CD4-positive, alpha-beta T cell (primary cell): Measurements from ENCODE around the gene NTM. TPM values are rescaled to one million over a fixed set of nuclear protein-coding genes. Genes with fewer than 3 reads are reported as not detected.

ENCODE experiments used
- ATAC-seq: fragments of 200-7000 bp; cut with Tn5 transposase; one replicate; pipeline ENCODE4 v1.10.0; 2022; ENCODE audit warnings: mild to moderate bottlenecking; ENCODE audit not compliant: poor library complexity
- CTCF ChIA-PET: fragments of 350-600 bp; sonication (Branson Sonifier 250); formaldehyde crosslinking; loops from one replicate; lab custom pipeline; 2021; ENCODE audit warnings: antibody characterized with exemption, inconsistent platforms; lab: Charles Lee
- POLR2A ChIA-PET: fragments of 350-600 bp; sonication (Branson Sonifier 250); formaldehyde crosslinking; loops from one replicate; lab custom pipeline; 2021; ENCODE audit warnings: antibody characterized with exemption, inconsistent platforms; lab: Charles Lee
- DNase-seq, 14 experiments: peaks; one replicate each; pipeline ENCODE4 v3.0.0-alpha.2; 2013 to 2020; ENCODE audit warnings: mixed read lengths in 2 of 14
- H3K27ac ChIP-seq, 2 donors: one replicate each; pipeline versions ENCODE4 v1.5.1 to v1.7.0; 2013; ENCODE audit warnings: low read length in 2 of 2, low read depth in 1 of 2, mild to moderate bottlenecking in 1 of 2
- H3K27me3 ChIP-seq, 2 experiments: 1 replicate in 1 of 2; 2 replicates in 1 of 2; pipeline versions ENCODE4 v1.6.1 to v1.7.0; 2013; ENCODE audit warnings: low read length in 2 of 2, control low read depth in 1 of 2, mild to moderate bottlenecking in 1 of 2, moderate library complexity in 1 of 2; ENCODE audit not compliant: insufficient read depth in 2 of 2, control insufficient read depth in 1 of 2
- H3K36me3 ChIP-seq: one replicate; pipeline ENCODE4 v1.6.1; 2013; ENCODE audit warnings: low read length, control low read depth; ENCODE audit not compliant: insufficient read depth
- H3K4me1 ChIP-seq: one replicate; pipeline ENCODE4 v1.6.1; 2013; ENCODE audit warnings: low read length, control low read depth; ENCODE audit not compliant: insufficient read depth
- H3K4me3 ChIP-seq: one replicate; pipeline ENCODE4 v1.5.1; 2013; ENCODE audit warnings: mild to moderate bottlenecking, low read length, moderate library complexity
- H3K9me3 ChIP-seq, 2 experiments: 1 replicate in 1 of 2; 2 replicates in 1 of 2; pipeline versions ENCODE4 v1.6.1 to v1.7.0; 2013; ENCODE audit warnings: low read length in 2 of 2, mild to moderate bottlenecking in 2 of 2, control low read depth in 1 of 2, moderate library complexity in 1 of 2; ENCODE audit not compliant: control insufficient read depth in 1 of 2, insufficient read depth in 1 of 2
- H3K27ac Mint-ChIP-seq: one replicate; pipeline ENCODE4 v1.8.0; 2020; ENCODE audit warnings: mixed read lengths
- H3K27me3 Mint-ChIP-seq: one replicate; pipeline ENCODE4 v1.8.0; 2021; ENCODE audit warnings: mixed read lengths
- H3K36me3 Mint-ChIP-seq: one replicate; pipeline ENCODE4 v1.8.0; 2021; ENCODE audit warnings: low read depth, mixed read lengths
- H3K4me1 Mint-ChIP-seq: one replicate; pipeline ENCODE4 v1.8.0; 2021; ENCODE audit warnings: low read depth, mixed read lengths
- H3K4me3 Mint-ChIP-seq: one replicate; pipeline ENCODE4 v1.8.0; 2020; ENCODE audit warnings: mild to moderate bottlenecking, mixed read lengths
- H3K9me3 Mint-ChIP-seq: one replicate; pipeline ENCODE4 v1.8.0; 2020; ENCODE audit warnings: mixed read lengths
- intact Hi-C, 2 experiments: fragments of 100-400 bp; cut with DNase I in 1 of 2; cut with micrococcal nuclease in 1 of 2; formaldehyde crosslinking; loops; one replicate each; pipeline versions ENCODE4 v1.15.1 to v1.9.0; 2023 to 2025; cut with DNase I, micrococcal nuclease
- total RNA-seq, 174 experiments: library from RNA in 2 of 174; stranded (reverse) in 2 of 174; gene quantifications; one replicate each; pipeline ENCODE4 v1.2.3 and lab custom pipeline; 2021 to 2026
- TF ChIP-seq, protein P1 (sequence below): fragments of 200-600 bp; IDR thresholded peaks from one replicate; pipeline ENCODE4 v1.8.0; 2022; ENCODE audit warnings: antibody characterized with exemption, mild to moderate bottlenecking

Gene NTM
- total RNA-seq, 2 experiments from 2014 or later = not detected

DNA sequence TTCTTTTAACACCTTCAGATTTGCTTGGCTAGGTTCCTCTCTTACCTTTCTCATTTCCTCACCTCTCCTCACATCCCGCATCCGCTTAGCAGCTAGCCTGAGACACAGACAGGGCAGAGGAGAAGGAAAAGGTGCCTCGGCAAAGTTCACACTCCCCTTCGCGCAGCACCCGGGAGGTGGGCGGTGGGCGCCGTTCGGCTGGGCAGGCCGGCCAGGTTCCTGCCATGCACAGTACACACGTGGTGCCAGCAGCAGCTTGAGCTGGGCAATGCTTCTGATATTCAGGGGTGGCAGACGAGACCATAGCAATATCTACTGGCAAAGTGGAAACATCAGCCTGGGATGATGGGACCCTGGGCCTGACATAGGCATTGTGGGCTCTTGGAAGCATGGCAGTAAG, 3.3 kb downstream of the NTM start:
- DNase-seq = no peak

DNA sequence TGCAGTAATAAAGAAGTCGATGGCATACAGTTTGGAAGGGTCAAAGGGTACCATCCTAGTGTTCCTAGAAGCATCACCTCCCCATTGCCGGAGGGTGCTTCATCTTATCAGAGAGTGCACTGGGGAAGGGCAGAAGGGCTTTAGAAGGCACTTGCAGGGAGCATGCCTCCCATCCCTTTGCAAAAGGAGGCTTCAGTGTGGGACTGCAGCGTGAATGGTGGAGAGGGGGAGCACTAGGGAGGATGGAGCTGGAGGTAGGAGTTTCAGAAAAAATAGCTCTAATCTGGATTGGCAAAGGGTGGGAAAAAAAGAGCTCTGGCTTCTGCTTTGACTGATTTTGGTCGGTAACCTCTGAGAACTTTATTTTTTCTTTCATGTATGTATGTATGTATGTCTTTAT, 5.0 kb downstream of the NTM start:
- H3K9me3 ChIP-seq = peaks cover 0 to 10% of the 10 kb centered on the region in 2 experiments
- no peaks in the 10 kb centered on the region for H3K36me3 Mint-ChIP-seq
- no peak overlapping the region for H3K27ac Mint-ChIP-seq
- no peak overlapping the region for H3K4me3 ChIP-seq
- no peaks in the 10 kb centered on the region for H3K4me1 Mint-ChIP-seq
- TF ChIP-seq, protein P1, sequence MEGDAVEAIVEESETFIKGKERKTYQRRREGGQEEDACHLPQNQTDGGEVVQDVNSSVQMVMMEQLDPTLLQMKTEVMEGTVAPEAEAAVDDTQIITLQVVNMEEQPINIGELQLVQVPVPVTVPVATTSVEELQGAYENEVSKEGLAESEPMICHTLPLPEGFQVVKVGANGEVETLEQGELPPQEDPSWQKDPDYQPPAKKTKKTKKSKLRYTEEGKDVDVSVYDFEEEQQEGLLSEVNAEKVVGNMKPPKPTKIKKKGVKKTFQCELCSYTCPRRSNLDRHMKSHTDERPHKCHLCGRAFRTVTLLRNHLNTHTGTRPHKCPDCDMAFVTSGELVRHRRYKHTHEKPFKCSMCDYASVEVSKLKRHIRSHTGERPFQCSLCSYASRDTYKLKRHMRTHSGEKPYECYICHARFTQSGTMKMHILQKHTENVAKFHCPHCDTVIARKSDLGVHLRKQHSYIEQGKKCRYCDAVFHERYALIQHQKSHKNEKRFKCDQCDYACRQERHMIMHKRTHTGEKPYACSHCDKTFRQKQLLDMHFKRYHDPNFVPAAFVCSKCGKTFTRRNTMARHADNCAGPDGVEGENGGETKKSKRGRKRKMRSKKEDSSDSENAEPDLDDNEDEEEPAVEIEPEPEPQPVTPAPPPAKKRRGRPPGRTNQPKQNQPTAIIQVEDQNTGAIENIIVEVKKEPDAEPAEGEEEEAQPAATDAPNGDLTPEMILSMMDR = no peak
- POLR2A ChIA-PET = no interaction called here
- CTCF ChIA-PET = no interaction called here
- intact Hi-C loops = no loop called here
- H3K9me3 Mint-ChIP-seq = no peaks in the 10 kb centered on the region
- H3K4me1 ChIP-seq = no peaks in the 10 kb centered on the region
- peaks cover 8 to 10% of the 10 kb centered on the region in 2 experiments for H3K27me3 ChIP-seq
- H3K27me3 Mint-ChIP-seq = peaks cover 10% of the 10 kb centered on the region
- no peak overlapping the region for H3K4me3 Mint-ChIP-seq
- DNase-seq (no peak), ATAC-seq (no peak)
- H3K36me3 ChIP-seq = no peaks in the 10 kb centered on the region
- H3K27ac ChIP-seq = no peak overlapping the region

More for the DNA sequence above, 3.3 kb downstream of the NTM start:
- Mint-ChIP-seq H3K9me3 (no peaks in the 10 kb centered on the region), H3K36me3 (no peaks in the 10 kb centered on the region), H3K4me3 (no peak overlapping the region), H3K27me3 (peaks cover 10% of the 10 kb centered on the region), H3K4me1 (no peaks in the 10 kb centered on the region), H3K27ac (no peak overlapping the region)
- no peaks in the 10 kb centered on the region for H3K4me1 ChIP-seq
- intact Hi-C loops = no loop called here
- H3K27me3 ChIP-seq = peaks cover 8 to 10% of the 10 kb centered on the region in 2 experiments
- H3K27ac ChIP-seq = no peak overlapping the region
- H3K36me3 ChIP-seq = no peaks in the 10 kb centered on the region
- ChIA-PET POLR2A (no interaction called here), CTCF (no interaction called here)
- TF ChIP-seq, protein P1 = no peak
- peaks cover 0 to 10% of the 10 kb centered on the region in 2 experiments for H3K9me3 ChIP-seq
- no peak overlapping the region for H3K4me3 ChIP-seq
- no peak for ATAC-seq

DNA sequence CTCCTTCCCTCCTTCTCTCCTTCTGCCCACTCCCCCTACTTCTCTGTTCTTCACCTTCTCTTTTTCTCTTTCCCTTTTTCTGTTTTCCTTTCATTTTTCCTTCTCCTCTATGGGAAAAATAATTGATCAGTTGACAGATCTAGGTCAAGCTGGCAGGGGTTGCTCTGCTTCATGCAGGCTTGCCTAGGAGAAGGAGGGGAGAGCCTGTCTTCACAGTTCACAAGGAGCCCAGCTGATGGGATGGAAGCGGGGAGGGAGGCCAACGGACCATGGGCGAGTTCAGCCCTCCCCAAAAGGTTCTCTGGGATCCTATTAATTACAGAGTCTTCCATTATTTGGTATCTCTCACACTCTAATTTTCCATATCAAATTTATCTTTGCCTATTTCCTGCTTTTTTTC, 5.5 kb downstream of the NTM start:
- Mint-ChIP-seq H3K9me3 (no peaks in the 10 kb centered on the region), H3K4me1 (no peaks in the 10 kb centered on the region), H3K36me3 (no peaks in the 10 kb centered on the region), H3K27ac (no peak overlapping the region), H3K27me3 (peaks cover 10% of the 10 kb centered on the region), H3K4me3 (no peak overlapping the region)
- intact Hi-C loops = no loop called here
- Histone ChIP-seq H3K27ac (no peak overlapping the region), H3K4me3 (no peak overlapping the region), H3K27me3 (peaks cover 4 to 8% of the 10 kb centered on the region in 2 experiments), H3K36me3 (no peaks in the 10 kb centered on the region), H3K4me1 (no peaks in the 10 kb centered on the region), H3K9me3 (peaks cover 0 to 10% of the 10 kb centered on the region in 2 experiments)
- TF ChIP-seq, protein P1 = no peak
- ChIA-PET POLR2A (no interaction called here), CTCF (no interaction called here)
- no peak for DNase-seq
- ATAC-seq = no peak
